Measurements from ENCODE around the gene MED13L.
"Not testable (repeated sequence)": the region's sequence is repeated elsewhere in the genome, so short reads cannot be mapped to it uniquely, and the experiment has no call there.

MED13L gene

DNA sequence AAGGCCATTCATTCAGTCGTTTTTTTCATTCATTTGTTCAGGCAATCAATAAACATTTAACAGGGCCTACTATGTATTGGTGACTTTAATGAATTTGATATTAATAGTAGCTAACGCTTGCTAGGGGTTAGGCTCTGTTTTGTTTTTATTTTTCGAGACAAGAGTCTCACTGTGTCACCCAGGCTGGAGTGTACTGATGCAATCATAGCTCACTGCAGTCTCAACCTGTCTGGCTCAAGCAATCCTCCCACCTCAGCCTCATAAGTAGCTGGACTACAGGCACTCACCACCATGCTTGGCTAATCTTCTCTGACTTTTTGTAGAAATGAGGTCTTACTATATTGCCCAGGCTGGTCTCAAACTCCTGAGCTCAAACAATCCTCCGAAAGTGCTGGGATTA, 25.6 kb upstream of the MED13L start:
- DNase-seq (ENCODE audit: low read depth) = no peak

DNA sequence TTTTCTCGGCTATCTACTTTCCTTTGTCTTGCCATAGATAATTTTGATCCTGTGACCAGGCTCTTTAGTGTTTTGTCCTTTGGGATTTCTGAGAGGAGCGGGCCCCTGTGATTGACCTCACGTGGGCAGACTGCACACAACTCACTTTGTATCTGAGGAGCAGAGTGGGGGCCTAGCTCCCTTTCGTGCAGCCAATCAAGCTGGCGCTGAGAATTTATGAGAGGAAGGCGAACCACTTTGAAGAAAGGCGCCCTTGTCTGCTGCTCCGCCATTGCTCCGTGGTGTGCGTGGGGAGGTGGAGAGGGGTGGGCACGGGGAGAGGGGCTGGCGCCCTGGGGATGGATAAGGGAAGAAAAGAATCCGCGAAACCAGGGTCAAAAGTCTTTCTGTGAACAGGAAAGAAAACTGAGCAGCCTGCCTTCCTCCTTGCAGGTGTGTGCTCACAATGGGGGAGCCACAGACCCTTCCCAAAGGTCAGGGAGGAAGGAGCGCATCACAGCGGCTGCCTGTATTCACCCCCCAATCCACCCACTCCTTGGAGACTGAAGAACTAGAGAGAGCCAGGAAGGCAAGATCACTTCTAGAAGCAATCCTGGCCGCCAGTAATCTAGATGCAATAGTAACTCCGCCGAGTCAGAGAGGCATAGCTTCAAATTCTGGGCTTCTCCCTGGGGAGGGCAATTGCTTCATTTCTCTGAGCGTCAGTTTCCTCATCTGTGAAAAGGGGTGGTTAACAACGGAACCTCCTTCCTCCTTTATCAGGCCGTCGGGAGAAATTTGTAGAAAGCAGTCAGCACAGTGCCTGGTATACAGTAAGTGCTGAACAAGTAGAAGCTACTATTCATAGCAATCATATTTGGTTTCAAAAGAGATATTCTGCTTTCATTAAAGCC, 24.9 kb upstream of the MED13L start:
- no peak for DNase-seq (ENCODE audit: low read depth)

DNA sequence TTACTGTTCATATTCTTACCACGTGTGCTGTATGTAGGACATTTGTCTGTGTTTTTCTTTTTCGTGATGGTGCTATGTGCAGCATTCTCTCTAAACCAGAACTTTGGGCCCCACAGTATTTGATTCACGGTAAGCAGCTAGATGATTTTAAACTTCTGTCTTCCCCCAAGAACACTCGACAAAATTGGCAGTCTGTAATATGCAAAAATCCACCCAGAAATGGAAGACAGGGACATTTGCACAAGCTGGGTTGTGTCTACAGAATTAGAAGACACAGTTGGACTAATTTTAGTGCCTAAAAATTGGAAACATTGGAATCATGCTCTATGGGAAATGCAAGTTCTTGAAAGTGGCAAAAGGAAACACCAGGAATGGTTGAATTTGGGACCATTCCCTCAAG, 24.1 kb upstream of the MED13L start:
- no peak for DNase-seq (ENCODE audit: low read depth)

DNA sequence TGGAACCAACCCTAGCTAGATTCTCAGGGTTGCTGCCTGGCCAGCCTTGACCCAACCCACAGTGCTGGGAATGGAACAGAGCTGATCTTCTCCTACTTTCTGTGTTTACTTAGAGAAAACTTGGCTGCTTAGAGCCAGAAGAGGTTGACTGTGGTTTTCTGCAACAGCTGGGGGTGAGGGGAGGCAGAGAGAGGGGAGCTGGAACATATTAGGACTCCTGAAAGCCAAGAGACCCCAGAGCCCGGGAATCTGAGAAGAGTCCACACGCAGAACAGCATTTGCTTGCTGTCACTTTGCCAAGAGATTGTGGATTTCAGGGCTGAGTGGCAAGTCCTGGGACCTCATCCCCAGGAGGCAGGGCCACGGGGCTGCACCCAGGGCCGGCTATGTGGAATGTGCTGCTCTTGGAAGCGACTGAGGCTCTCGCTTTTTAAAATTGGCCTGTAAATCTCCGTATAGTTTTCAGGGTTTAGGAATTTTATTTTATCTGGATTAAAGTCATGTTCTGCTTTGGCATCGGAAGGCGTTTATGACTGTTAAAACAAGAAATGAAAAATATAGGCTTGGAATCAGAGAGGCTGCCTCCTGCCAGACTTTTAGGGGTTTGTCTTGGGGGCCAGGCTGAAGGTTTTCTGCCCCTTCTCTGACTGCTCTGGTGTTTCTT, 22.3 kb upstream of the MED13L start:
- DNase-seq (ENCODE audit: low read depth) = no peak

DNA sequence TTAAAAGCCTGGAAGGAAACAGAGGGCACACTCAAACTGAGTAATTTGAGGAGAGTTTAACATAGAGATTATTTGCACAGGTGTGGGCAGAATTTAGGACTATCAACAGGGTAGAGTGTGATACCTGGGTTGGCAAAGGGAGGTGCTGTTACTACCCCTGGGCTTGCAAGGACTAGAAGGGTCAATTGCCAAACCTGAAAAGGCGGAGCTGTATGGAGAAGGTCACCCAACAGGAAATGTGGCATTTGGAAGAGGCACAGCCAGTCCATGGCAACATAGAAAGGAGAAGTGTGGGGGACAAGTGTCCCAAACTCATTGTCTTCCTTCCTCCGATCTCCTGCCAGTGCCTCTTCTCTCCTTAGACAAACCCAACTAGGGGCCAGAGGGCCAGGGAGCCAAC, 21.6 kb upstream of the MED13L start:
- DNase-seq (ENCODE audit: low read depth) = no peak

DNA sequence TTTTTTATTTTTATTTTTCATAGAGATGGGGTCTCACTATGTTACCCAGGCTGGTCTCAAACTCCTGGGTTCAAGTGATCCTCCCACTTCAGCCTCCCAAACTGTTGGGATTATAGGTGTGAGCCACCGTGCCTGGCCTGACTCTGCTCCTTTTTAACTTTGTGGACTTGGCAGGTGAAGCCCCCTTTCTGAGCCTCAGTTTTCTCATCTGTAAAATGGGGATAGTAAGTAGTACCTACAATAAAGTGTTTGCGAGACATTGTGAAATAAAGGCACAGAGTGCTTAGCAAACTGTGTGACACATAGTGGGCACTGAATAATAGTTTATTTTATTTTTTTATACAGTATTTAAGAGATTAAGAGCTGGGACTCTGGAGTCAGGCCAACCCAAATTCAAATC, 21.1 kb upstream of the MED13L start:
- no peak for DNase-seq (ENCODE audit: low read depth)

DNA sequence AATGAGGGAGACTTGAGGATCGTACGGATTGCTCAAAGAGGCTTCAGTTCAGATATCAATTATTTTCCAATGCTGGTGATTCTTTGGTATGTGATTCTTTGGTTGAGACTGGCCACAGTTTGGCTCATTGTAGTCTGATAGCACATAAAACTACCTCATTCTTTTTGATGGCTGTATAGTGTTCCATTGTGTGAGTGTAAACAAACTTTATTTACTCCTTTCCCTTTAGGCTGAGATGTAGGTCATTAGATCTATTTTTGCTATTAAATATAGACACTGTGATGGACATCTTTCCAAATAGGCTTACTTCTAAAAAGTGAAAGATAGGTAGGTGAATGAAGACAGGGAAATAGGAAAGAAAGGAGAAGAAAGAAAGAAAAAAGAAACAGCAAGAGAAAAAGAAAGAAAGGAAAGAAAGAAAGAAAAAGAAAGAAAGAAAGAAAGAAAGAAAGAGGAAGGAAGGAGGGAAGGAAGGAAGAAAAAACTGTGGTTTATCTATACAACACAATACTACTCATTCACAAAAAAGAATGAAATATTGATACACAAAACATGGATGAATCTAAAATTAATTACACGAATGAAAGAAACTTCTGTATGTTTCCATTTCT, 19.8 kb upstream of the MED13L start:
- no peak for DNase-seq (ENCODE audit: low read depth)

DNA sequence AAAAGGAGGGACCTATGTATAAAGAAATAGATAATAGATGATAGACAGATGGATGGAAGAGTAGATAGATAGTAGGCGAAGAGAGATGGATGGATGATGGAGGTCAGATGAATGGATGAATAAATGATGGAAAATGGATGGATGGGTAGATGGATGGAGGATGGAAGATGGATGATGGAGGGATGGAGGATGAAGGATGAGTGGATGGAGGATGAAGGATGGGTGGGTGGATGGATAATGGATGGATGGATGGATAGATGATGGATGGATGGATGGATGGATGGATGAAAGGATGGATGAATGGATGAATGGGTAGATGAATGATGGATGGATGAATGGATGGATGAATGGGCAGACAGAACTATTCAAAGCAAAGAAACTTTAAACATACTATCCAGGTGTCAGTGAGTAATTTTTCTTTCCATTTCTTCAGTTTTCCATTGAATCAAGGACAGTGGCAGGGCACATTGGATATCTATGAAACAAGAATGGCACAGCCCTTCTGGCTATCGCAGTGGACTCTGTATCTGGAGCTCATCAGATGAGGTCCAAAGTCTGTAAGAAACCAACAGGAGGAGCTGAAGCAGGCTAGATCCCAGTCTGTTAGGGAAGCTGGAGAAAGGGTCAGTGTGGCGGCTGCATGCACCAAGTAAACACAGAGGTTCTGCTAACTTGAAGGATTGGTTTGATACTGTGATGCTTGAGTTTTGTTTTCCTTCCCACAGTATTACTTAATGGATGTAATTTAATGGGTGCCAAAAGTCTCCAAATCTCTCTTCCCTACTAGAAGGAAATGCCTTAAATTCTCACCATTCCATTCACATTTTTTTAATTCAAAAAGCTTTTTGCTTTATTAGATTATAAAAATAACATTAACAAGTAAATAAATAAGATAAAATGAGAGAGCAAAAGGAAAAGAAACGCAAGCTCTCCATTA, 18.1 kb upstream of the MED13L start:
- no peak for DNase-seq (ENCODE audit: low read depth)

DNA sequence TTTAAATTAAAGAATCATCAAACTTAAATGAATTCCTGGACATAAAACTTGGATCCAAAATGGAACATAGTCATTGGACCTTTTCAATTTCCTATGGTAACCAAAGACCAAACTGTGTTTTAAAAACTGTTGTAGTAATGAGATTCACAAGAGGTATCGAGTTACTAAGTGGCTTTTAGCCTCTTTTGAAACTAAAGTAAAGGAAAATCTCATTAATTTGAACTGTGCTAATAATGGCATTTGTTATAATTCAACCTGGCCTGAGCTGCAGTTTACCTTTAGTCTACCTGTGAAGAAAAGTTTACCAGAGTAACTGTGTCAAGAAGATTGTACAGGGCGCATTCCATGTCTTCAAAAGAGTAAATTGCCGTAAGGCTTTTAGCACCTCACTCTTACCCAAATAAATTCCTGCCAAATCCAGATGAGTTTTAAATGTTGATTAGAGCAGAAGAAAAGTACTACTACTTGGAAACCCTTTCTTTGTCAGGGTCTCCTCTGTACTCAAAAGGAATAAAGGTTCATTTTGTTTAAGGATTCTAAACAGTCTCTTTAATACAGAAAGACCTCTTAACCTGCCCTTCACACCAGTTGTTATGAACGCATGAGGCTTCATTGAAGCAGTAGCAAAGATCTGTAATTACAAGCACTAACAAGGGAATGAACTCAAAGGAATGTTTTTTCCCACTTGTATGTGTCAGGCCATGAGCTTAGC, 17.1 kb upstream of the MED13L start:
- DNase-seq (ENCODE audit: low read depth) = no peak

DNA sequence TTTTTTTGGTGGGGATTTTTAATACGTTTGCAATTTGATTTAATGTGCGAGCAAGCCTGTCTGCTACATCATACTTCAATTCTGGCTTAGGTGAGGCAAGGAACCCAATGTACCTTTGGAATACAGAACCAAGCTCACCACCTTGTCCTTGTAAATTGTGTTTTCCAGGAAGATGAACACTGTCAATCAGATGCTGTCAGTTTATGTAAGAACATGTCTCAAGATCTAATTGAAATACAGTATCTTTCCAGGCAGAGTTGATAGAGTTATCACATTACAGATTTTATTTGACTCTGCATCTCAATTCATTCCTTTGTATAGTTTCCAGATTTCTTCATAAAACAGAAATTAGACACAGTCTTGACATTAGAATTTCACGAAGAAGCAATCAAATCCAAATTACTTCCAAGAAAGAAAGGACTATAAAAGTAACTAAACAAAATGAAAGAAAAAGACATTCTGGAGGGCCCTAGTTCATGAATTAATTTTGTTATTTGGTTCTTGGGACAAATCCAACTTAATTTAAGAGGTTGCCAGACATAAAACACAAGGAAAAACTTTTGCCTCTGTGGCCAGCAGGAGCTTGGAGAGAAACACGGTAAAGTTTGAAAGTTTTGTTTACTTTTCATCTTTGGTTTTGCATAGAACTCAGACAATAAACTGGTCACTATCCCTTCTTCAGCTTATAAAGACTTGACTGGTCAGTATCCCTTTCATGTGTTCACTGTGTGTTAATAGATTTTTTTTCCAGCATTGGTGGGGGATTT, 16.4 kb upstream of the MED13L start:
- no peak for DNase-seq (ENCODE audit: low read depth)

DNA sequence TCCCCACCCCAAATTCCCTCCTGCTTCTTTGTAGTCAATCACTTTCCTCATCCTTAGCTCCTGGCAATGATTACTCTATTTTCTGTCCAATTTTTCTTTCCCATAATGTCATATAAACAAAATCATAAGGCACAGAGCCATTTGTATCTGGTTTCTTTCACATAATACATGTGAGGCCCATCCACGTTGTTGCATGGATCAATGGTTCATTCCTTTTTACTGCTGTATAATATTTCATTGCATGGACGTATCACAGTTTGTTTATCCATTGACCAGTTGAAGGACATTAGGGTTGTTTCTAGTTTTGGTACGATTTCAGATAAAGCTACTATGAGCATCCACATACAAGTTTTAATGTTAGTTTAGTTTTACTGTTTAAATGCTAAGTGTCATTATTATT, 13.7 kb upstream of the MED13L start:
- no peak for DNase-seq (ENCODE audit: low read depth)

DNA sequence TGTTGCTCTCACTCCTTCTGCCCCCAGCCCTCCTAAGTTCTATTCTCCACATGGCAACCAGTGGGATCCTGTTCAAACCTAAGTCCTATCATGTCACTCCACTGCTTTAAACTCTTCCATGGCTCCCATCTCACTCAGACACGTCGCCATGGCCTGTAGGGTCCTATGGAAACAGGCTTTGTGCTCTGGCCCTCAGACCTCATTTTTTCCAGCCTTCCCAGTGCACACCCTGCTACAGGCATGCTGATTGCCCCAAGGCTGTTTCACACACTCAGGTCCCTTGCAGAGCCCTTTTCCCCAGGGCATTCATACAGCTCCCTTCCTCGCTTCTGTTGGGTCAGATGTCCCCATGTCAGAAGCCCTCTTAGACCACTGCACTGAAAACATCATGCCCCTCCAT, 11.2 kb upstream of the MED13L start:
- DNase-seq (ENCODE audit: low read depth) = no peak

DNA sequence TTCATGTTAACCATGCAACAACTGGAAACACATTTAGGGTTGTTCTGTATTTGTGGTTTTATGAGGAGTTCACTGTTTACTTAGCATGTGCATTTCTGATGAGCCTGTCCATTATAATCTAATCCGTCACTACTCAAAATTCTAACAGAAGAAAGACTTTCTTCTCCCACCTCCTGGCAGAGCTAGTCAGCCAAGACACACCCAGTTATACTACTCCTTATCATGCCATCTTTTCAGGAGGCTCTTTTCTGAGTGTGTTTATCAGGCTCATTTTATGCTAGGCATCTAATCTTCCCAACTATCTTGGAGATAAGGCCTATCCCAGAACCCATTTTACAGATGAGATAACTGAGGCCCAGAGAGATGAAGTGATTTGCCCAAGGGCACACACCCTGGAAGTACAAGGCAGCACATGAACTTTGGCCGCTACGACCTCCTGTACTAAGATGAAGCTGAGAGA, 10.4 kb upstream of the MED13L start:
- DNase-seq (ENCODE audit: low read depth) = no peak

DNA sequence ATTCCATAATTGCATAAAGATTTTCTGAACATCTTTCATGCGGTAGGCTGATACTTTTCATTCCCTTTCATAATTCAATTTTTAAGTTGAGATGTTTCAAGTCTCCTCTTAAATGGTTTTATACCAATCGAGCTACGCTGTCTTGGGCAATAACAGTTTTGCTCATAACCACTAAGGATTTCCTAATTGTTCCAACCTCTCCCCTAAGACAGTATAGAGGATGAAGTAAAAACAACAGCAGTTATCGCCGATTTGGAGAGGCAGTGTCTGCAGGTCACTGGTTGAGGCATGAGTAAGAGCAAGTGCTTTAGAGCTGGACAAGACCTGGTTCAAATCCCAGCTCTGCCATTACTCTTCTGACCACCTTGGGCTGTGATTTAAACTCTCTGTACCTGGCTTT, 6.9 kb upstream of the MED13L start:
- no peak for DNase-seq (ENCODE audit: low read depth)

DNA sequence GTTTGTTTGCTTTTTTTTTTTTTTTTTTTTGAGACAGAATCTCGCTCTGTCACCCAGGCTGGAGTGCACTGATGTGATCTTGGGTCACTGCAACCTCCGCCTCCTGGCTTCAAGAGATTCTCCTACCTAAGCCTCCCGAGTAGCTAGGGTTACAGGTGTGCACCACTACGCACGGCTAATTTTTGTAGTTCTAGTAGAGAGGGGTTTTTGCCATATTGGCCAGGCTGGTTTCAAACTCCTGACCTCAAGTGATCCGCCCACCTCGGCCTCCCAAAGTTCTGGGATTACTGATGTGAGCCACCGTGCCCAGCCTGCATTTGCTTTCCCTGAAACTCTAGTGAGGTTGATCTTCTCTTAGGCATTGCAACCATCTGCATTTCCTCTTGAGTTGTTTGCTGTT, 6.4 kb upstream of the MED13L start:
- not testable (repeated sequence) for DNase-seq (ENCODE audit: low read depth)

DNA sequence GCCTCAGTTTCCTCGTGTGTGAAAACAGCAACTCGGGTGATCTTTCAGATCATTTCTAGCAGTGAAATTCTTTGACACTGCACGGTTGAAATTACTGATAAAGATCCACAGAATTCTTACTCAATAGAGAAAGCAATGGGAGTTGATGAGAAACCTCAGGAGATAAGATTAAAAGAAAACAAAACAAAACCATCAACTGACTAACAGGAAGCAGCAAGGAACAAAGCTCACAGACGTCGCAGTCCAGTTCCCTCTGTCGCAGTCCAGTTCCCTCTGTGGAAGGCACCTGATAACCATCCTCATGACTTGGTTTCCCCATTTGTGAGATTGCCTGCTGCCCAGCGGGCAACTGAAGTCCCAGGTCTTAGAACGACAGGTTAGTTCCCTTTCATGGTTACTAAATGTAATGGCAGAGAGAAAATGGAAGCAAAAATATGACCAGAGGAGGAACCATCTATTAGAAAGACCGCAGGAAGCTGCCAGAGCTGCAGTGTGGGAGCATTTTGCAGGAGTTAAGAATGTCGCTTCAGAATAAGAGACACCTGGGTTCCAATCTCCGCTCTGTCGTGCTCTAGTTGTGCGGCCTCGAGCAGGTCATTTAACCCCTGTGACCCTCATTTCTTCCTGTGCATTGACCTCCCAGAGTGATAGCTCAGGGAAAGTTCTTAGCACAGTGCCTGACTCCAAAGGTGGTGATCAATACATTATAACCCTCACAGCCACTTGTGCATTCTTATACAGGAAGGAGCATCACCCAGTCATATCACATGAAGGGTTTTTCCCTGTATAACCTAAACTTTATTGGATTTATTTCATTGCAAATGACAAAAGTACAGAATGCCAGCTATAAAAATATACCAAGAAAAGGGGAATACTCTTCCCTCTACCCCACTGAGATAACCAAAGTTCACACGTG, 5.1 kb upstream of the MED13L start:
- no peak for DNase-seq (ENCODE audit: low read depth)

DNA sequence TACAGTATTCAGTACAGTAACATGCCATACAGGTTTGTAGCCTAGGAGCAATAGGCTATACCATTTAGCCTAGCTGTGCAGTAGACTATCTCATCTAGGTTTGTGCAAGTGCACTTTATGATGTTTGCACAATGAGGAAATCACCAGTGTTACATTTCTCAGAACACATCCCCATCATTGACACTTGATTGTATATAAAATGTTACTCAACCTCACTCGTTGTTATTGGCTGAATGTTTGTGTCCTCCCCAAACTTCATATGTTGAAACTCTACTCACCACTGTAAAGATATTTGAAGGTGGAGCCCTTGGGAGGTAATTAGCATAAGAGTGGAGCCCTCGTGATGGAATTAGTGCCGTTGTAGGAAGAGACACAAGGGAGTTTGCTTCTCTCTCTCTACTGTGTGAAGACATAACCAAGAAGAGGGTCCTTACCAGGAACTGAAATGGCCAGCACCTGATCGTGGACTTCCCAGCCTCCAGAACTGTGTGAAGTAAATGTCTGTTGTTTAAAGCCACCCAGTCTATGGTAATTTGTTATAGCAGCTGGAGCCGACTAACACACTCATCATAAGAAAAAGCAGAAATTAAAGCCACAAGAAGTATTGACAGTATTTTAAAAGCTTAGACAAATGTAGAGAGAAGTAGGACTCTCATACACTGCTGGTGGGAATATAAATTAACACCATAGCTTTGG, 3.2 kb upstream of the MED13L start:
- no peak for DNase-seq (ENCODE audit: low read depth)

DNA sequence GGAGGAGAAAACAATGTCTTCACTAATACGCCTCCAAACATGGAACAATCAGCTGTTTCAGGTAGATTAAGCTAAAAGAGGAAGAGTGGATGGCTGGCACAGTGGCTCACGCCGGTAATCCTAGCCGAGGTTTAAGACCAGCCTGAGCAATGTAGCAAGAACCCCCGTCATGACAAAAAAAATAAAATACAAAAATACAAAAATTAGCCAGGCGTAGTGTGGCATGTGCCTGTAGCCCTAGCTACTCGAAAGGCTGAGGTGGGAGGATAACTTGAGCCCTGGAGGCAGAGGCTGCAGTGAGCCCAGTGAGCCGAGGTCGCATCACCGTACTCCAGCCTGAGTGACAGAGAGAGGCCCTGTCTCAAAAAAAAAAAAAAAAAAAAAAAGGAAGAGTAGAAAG, 1.2 kb upstream of the MED13L start:
- no peak for DNase-seq (ENCODE audit: low read depth)

DNA sequence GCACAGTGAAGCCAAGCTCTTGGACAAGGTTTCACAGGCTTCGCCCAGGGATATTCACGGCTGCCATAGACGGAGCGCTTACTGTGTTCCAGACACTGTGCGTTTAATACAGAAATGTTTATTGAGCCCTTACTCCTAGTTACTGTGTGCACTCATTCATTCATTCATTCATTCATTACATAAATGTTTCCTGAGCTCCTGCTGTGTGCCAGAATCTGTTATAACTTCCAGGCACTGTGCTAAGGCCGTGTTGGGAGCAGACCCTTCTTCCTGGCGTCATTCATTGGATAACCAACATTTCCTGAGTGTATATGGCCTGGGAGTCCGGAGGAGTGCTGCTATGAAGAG, 760 bp upstream of the MED13L start:
- no peak for DNase-seq (ENCODE audit: low read depth)
